Esophagus muscularis mucosa (tissue), 4 donors: ENCODE measurements around the gene LRMDA. TPM values are rescaled to one million over a fixed set of nuclear protein-coding genes. Genes with fewer than 3 reads are reported as not detected.

Source experiments
- DNase-seq: peaks from one replicate; pipeline ENCODE4 v3.0.0-alpha.2; 2017; ENCODE audit errors: extremely low spot score
- H3K27ac ChIP-seq, 4 donors: fragments of 200-600 bp; sonication (generic); replicated peaks in 1 of 4; 1 replicate in 3 of 4; 2 replicates in 1 of 4; pipeline ENCODE4 v1.5.1; 2016 to 2019; ENCODE audit warnings: mild to moderate bottlenecking in 1 of 4
- H3K27me3 ChIP-seq, 4 donors: fragments of 200-600 bp; sonication (generic); one replicate each; pipeline versions ENCODE4 v1.5.1 to v1.6.0; 2016 to 2019
- H3K36me3 ChIP-seq, 4 donors: fragments of 200-600 bp; sonication (generic); one replicate each; pipeline ENCODE4 v1.5.1; 2016 to 2019
- H3K4me1 ChIP-seq, 4 donors: fragments of 200-600 bp; sonication (generic); one replicate each; pipeline ENCODE4 v1.5.1; 2016 to 2019
- H3K4me3 ChIP-seq, 4 donors: fragments of 200-600 bp; sonication (generic); 1 replicate in 2 of 4; 2 replicates in 2 of 4; pipeline ENCODE4 v1.5.1; 2016 to 2019; ENCODE audit warnings: mild to moderate bottlenecking in 4 of 4, moderate library complexity in 1 of 4
- H3K9me3 ChIP-seq, 4 donors: fragments of 200-600 bp; sonication (generic); 1 replicate in 3 of 4; 2 replicates in 1 of 4; pipeline ENCODE4 v1.5.1; 2016 to 2019
- EP300 ChIP-seq: sonication (generic); formaldehyde crosslinking; IDR thresholded peaks from one replicate; pipeline ENCODE4 v1.6.1; 2017; ENCODE audit warnings: antibody characterized with exemption
- POLR2A ChIP-seq: fragments of 450-650 bp; IDR thresholded peaks from one replicate; pipeline ENCODE4 v1.6.1; 2017; ENCODE audit warnings: antibody characterized with exemption, moderate library complexity, mild to moderate bottlenecking, low read depth
- POLR2AphosphoS5 ChIP-seq, 2 donors: sonication (generic); formaldehyde crosslinking; IDR thresholded peaks; one replicate each; pipeline ENCODE4 v1.6.1; 2017; ENCODE audit warnings: antibody characterized with exemption in 2 of 2
- WGBS: methylation state at CpG from one replicate; pipeline ENCODE4 v1.1.5; 2018; 5-methylcytosine and 5-hydroxymethylcytosine counted together
- intact Hi-C: fragments of 100-400 bp; cut with DNase I; formaldehyde crosslinking; loops from one replicate; pipeline ENCODE4 v1.15.1; 2023
- total RNA-seq, 4 donors: library from RNA; depleted of rRNA; stranded (reverse); fragments of >200 nt; gene quantifications; one replicate each; pipeline versions ENCODE4 v1.1.0 to v1.2.1, GENCODE V29; 2016
- TF ChIP-seq, protein P1 (sequence below), 3 experiments: fragments of 200-600 bp in 2 of 3; fragments of 450-650 bp in 1 of 3; sonication (generic) in 2 of 3; IDR thresholded peaks; one replicate each; pipeline ENCODE4 v1.5.1; 2017 to 2019; ENCODE audit warnings: antibody characterized with exemption in 3 of 3, mild to moderate bottlenecking in 2 of 3, moderate library complexity in 1 of 3

Gene LRMDA
- total RNA-seq, 4 donors from 2014 or later = 14.3 to 34.9 (median 26.5) TPM

DNA sequence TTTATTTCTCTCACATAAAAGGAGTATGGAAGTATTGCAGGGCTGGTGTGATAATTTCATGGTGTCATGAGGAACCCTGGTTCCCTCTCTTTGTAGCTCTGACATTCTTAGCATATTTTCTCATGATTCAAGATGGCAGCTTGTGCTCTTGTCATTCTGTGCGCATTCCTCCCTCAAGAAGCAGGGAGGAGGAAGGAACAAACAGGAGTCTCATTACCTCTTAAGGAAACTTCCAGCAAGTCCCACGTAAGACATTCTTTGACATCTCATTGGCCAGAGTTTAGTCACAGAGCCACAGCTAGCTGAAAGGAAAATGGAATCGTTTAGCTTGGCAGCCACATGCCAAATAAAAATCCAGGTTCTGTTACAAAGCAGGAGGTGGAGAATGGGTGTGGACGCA lies 546.8 kb downstream of the LRMDA start:
- WGBS = 71% methylated on average over 4 of the region's 4 CpGs
- Histone ChIP-seq H3K36me3 (no peaks in the 10 kb centered on the region), H3K9me3 (no peaks in the 10 kb centered on the region), H3K4me1 (peaks cover 0 to 13% (median 1%) of the 10 kb centered on the region in 4 donors), H3K27ac (no peak overlapping the region), H3K4me3 (no peak overlapping the region), H3K27me3 (no peaks in the 10 kb centered on the region)
- TF ChIP-seq, protein P1, sequence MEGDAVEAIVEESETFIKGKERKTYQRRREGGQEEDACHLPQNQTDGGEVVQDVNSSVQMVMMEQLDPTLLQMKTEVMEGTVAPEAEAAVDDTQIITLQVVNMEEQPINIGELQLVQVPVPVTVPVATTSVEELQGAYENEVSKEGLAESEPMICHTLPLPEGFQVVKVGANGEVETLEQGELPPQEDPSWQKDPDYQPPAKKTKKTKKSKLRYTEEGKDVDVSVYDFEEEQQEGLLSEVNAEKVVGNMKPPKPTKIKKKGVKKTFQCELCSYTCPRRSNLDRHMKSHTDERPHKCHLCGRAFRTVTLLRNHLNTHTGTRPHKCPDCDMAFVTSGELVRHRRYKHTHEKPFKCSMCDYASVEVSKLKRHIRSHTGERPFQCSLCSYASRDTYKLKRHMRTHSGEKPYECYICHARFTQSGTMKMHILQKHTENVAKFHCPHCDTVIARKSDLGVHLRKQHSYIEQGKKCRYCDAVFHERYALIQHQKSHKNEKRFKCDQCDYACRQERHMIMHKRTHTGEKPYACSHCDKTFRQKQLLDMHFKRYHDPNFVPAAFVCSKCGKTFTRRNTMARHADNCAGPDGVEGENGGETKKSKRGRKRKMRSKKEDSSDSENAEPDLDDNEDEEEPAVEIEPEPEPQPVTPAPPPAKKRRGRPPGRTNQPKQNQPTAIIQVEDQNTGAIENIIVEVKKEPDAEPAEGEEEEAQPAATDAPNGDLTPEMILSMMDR (IDR thresholded peaks at IDR 0.05) = no peak
- TF ChIP-seq EP300 = no peak
- TF ChIP-seq POLR2A = no peak
- TF ChIP-seq POLR2AphosphoS5 (IDR thresholded peaks at IDR 0.05) = no peak
- intact Hi-C loops = no loop called here
- DNase-seq = no peak

DNA sequence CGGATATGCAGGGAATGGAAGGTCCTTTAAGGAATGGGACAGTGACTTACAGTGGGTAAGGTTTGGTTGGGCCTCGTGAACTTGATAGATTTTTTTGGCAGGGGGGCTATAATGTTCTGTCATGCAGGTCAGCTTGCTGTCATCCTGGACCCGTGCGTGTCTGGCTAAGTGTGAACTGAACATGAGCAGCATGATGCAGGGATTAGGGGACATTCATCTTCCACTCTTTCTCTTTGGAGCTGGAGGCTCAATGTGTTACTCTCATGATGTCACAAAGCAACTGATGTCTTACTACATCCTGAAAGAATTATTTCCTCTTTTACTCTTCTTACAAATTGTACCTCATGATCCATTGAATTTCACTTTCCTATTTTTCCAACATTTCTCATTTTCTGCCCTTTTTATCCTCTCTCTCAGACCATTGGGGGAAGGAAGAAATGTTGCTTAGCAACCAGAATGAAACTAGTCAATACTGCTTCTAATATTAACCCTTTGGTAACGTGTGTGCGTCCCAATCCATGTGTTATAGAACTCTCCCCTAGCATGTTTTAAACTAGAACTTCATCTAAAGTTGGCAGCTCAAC lies 549.1 kb downstream of the LRMDA start:
- 93% methylated on average over 6 of the region's 6 CpGs for WGBS
- intact Hi-C loops = no loop called here
- TF ChIP-seq, protein P1 (IDR thresholded peaks at IDR 0.05) = no peak
- TF ChIP-seq POLR2A = no peak
- TF ChIP-seq EP300 = no peak
- TF ChIP-seq POLR2AphosphoS5 (IDR thresholded peaks at IDR 0.05) = no peak
- H3K4me1 ChIP-seq = peaks cover 0 to 11% (median 0%) of the 10 kb centered on the region in 4 donors
- H3K27ac ChIP-seq = no peak overlapping the region
- no peak overlapping the region for H3K4me3 ChIP-seq
- no peak for DNase-seq
- no peaks in the 10 kb centered on the region for H3K36me3 ChIP-seq
- no peaks in the 10 kb centered on the region for H3K27me3 ChIP-seq
- H3K9me3 ChIP-seq = no peaks in the 10 kb centered on the region

DNA sequence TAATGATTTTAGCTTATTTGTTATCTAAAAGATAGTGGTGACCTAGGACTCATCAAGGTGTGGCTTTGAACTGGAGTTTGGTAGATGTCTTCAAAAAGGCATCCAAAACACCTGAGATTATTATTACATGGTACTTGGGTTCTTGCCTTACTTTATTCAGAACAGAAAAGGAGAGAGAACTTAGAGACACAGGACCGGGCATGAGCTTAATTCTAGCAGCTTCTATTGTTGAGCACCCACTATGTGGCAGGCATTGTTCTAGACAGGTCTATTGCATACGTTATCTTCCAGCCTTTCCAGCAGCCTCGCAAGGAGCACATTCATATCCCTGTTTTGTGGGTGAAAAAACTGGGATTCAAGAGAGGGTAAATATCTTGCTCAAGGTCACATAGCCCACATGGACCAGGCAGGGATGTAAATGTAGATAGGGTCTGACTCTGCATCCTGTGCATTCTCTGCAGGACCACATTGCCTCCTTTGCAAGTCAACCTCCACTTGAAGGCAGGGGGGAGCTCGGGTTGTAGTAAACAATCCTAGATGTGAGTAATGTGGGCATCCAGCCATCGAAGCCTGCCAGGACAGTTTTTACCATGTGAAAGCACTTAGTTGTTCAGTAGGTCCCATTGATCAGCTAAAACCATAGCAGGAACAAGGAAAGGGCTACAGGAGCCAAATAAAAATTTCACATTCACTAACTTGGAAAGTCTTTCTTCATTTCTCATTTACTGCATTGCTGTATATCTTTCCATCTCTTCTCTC lies 551.4 kb downstream of the LRMDA start:
- H3K4me1 ChIP-seq = peaks cover 0 to 11% (median 0%) of the 10 kb centered on the region in 4 donors
- WGBS = 79% methylated on average over 5 of the region's 5 CpGs
- H3K36me3 ChIP-seq = no peaks in the 10 kb centered on the region
- H3K4me3 ChIP-seq = no peak overlapping the region
- no peak for DNase-seq
- intact Hi-C loops = no loop called here
- H3K27ac ChIP-seq = no peak overlapping the region
- no peaks in the 10 kb centered on the region for H3K27me3 ChIP-seq
- H3K9me3 ChIP-seq = no peaks in the 10 kb centered on the region
- no peak for TF ChIP-seq EP300
- TF ChIP-seq POLR2AphosphoS5 (IDR thresholded peaks at IDR 0.05) = no peak
- TF ChIP-seq POLR2A = no peak
- TF ChIP-seq, protein P1 (IDR thresholded peaks at IDR 0.05) = no peak

DNA sequence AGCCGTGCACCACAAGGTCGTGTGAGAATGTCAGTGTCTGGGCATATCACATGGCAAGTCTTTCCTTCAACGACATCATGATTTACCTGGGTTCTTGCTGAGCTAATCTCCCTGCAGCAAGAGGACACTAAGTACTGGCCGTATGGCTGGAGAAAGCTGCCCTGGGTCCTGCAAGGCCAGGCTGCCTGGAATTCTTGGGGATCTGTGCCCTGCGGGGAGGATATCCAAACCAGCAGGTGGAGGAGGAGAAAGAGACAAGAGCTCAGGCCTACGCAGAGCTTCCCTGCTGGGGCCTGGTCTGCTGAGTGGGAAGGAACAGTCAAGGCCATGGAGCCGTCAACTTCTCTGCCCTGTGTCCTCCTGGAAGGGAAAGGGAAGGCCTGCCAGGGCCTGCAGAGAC lies 552.6 kb downstream of the LRMDA start:
- intact Hi-C loops = no loop called here
- TF ChIP-seq EP300 = no peak
- TF ChIP-seq, protein P1 (IDR thresholded peaks at IDR 0.05) = no peak
- TF ChIP-seq POLR2AphosphoS5 (IDR thresholded peaks at IDR 0.05) = no peak
- TF ChIP-seq POLR2A = no peak
- H3K36me3 ChIP-seq = no peaks in the 10 kb centered on the region
- DNase-seq = no peak
- no peaks in the 10 kb centered on the region for H3K9me3 ChIP-seq
- H3K4me3 ChIP-seq = no peak overlapping the region
- 95% methylated on average over 7 of the region's 7 CpGs for WGBS
- H3K27me3 ChIP-seq = no peaks in the 10 kb centered on the region
- H3K4me1 ChIP-seq = peaks cover 0 to 4% (median 0%) of the 10 kb centered on the region in 4 donors
- no peak overlapping the region for H3K27ac ChIP-seq
